SHP77 treated with DMSO at 0.1 percent for 48 hours (cell line): ENCODE data around the gene ARFGEF3.

ENCODE experiments used
- DNase-seq: peaks from one replicate; lab custom pipeline; 2025; lab: John Stamatoyannopoulos, UW

Gene ARFGEF3

DNA sequence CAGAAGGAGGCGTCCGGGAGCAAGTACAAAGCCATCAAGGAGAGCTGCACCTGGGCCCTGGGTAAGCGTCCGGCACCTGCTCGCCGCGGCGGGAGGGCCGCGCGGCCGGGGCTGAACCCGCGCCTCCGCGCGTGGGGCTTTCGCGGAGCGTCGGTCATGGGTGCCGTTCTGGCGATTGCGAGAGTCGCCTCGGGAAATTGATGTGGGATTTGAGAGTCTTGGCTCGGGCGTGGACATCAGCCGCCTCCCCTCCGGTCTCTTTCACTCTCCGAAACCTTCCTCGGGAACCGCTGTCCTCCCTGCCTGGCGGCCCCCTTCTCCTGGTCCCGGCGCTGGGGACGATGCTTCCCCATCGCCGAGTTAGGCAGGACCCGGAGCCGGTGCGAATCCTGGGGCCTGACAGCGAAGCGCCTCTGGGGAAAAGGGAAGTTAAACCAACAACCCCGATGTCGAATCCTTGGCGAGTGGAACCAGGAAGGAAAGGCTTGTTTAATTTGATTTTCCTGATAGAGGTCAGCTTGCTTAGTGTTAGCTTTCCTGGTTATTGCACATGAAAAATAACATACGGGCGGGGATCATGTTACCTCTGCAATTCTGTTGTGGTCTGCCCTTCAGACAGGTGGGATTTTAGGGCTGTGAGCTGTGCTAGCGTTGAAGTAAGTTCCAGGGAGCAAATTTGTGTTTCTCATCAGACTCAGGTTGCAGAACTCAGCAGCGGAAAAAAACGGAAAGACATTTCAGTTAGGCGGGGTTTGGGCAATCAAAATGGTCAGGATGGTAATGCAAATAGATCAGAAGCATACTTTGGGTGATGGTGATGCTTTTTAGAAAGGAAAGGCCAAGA is 594 bp downstream of the ARFGEF3 start:
- peak; percentile 24 for DNase-seq

DNA sequence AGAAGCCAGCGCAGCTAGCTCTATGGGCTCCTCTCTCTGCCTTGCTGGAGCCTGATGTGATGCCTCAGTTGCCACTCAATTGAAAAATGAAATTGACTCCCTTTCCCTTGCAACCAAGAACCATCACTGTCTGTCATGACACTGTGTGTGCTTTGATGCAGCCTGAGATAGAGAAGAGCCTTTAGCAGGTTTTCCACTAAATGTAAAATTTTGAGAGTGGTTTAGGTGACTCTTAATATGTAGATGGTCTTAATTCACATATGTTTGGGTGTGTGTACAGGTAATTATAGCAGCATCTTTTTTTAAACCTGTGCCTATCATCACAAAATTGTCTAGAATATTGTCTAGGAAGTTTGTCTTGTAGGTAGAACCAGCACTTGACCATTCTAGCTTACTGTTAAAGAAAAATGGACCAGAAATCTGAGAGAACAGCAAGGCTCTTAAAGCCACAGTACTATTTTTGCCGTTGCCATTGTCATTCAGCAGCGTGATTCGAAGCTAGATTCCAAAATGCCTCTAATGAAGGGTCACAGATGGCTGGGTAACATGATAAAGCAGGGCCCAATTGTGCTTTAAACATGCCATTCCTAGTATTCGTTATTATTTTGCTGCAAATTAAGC is 1.3 kb downstream of the ARFGEF3 start:
- DNase-seq: no peak

DNA sequence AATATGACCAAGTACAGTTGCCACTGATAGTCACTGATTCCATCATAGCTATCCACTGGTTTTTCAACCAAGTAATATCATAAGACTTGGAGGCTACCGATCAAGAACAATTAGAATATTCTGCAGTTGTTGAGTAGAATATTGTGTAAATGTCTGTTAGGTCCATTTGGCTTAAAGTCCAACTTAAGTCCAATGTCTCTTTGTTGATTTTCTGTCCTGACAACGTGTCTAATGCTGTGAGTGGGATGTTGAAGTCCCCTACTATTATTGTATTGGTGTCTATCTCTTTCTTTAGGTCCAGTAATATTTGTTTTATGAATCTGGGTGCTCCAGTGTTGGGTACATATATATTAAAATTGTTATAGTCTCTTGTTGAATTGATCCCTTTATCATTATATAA is 13.9 kb downstream of the ARFGEF3 start:
- no peak for DNase-seq

DNA sequence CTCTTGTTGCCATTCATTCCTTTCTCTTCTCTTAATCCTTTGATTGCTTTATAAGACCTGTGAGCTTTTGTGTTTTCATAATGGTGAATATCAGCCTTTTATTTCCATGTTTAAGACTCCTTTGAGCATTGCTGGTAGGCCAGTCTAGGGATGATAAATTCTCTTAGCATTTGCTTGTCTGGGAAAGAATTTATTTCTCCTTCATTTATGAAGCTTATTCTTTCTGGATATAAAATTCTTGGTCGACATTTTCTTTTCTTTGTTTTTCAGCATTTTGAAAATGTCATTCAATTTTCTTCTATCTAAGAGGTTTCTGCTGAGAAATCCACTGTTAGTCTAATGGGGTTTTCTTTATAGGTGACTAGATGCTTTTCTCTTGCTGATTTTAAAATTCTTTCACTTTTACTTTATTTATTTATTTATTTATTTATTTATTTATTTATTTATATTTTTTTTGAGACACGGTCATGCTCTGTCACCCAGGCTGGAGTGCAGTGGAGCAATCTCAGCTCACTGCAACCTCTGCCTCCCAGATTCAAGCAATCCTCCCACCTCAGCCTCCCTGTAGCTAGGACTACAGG is 15.0 kb downstream of the ARFGEF3 start:
- no peak for DNase-seq

DNA sequence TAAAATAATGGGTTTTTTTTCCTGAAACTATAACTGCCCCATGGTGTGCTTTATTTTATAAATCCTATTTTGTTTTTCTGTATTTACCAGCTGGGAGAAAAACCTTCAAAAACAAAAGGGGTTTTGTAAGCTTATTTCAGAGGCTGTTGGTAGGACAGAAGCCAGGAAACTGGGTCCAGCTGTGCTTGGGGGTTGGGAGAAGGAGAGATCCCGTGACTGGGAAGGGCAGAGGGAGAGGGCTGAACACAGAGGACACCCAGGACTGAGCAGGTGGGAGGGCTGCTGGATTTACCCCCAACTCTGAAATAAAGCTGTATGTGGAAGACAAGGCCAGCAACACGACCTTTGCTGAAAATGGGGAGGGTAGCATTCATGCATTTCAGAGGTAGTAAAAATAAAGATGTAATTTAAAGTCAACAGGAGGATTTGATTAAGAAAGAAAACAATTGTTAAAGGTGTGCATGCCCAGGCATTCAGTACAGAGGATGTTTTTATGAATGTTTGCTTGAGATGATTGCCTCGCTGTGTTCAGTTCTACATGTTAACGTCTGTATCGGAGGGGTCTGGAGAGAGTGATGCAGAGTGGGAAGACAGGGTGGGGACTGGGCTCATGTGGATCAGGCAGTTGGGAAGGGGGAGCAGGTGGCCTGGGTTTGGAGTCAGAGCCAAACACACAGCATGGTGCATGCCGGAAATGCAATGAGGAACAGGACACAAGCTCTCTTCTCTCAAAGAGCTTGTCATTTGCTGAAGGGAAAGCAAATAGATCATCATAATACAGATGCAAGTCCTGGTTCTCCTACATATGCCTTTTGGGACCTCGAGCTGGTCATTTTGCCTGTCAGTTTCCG is 21.4 kb downstream of the ARFGEF3 start:
- peak; percentile 49 for DNase-seq

DNA sequence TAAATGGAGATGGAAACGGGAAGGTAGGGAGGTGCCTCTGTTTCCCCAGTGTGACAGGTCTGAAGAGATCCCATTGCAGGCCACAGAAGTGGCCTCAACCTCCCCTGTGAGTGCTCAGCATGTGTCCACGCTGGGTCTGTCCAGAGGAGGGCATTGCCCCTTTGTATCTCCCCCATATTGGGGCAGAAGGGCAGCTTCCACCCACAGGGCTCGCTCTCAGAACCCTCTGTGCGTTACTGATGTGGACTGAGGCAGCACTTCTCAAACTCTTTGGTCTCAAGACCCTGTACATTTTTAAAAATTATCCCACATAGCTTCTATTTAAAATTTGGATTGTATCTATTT is 22.0 kb downstream of the ARFGEF3 start:
- DNase-seq: no peak

DNA sequence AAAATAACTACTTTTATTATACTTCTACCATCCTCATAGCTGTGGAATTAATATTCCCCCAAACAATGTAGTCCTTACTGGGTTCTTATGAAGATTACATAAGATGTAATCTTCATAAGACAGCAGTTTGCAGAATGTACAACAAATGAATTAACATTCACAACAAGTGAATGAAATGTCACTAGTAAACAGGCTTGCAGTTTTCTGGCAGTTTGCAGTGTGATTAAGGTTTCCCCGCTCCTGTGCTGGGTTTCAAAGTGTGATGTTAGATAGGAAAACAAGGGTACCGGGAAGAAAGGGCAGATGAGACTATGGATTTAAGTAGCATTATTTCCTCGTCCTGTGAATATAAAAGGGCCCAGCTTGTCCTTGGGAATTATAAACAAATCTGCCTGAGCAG is 22.5 kb downstream of the ARFGEF3 start:
- no peak for DNase-seq

DNA sequence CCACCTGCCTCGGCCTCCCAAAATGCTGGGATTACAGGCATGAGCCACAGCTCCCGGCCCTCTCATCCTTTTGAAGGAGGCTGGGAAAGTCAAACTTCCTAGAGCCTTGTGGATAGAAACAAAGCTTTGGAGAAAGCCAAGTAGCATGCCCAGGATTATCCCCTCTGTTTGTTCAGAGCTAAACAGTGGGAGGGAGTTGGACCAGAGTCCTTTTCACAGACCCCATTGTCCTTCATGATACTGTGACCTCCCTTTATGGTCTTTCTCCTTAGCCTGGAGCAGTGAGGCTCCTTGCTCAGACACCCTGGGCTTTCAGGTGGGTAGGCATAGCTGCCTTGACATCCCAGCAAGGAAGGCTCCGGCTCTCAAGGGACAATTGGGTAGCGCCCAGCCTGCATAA is 25.4 kb downstream of the ARFGEF3 start:
- no peak for DNase-seq

DNA sequence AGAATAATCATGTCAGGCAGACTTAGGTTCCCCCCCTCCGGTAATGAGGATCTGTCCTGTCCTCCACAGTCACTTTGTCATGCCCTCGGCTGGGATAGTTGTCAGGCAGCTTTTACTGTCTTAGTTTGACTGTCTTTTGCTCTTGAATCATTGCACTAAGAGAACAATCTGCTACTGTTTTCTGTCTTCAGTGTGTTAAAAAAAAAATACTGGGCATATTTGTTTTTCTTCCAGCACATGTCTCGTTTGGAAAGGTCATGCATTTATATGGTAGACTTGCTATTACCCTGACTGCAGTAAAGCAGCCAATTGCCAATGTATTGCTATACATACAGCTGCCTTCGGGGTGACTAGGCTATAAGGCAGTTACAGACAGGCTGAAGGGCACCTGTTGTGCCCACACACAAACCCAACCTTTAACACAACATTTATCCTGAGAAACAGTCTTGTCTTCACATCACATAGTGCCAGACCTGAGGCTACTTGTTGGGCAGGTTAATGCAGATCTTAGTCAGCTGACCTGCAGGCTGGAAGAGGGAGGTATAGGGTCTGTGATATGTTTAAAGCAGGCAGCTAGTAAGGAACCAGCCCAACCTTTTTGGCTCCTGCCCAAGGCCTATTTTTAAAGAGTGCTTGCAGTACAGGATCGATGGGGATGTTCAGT is 26.7 kb downstream of the ARFGEF3 start:
- DNase-seq: peak; percentile 70

DNA sequence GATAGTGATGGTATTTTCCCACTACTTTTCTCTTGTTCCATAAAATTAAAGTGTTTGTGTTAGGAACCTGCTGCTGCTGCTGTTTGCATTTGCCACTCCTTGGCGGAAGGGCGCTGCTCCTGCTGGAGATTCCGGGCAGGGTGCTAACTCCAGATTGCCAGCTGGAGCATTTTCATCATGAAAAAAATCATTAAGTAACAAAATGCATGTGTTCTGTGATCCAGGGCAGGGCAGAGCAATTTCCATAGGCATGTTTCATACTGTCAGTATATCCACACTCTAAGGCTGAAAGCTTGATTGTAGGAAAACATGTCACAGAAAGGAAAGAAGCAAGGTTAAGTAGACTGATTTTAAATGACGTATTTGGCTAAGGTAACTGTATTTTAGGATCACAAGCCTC is 32.5 kb downstream of the ARFGEF3 start:
- no peak for DNase-seq

DNA sequence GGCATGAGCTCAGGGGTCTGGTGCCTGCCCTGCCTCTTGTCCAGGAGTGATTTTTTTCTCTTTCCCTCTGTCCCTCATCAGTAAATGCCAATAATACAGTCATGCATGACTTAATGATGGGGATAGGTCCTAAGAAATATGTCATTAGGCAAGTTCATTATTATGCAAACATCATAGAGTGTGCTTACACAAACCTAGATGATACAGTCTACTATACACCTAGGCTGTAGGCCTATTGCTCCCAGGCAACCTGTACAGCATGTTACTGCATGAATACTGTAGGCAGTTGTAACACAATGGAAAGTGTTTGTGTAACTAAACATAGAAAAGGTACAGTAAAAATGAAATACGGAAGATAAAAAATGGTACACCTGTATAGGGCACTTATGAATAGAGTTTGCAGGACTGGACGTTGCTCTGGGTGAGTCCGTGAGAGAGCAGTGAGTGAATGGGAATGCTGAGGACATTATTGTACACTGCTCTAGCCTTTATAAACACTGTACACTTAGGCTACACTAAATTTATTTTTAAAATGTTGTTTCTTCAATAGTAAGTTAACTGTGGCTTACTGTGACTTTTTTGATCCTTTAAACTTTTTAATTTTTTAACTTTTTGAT is 34.5 kb downstream of the ARFGEF3 start:
- DNase-seq: no peak

DNA sequence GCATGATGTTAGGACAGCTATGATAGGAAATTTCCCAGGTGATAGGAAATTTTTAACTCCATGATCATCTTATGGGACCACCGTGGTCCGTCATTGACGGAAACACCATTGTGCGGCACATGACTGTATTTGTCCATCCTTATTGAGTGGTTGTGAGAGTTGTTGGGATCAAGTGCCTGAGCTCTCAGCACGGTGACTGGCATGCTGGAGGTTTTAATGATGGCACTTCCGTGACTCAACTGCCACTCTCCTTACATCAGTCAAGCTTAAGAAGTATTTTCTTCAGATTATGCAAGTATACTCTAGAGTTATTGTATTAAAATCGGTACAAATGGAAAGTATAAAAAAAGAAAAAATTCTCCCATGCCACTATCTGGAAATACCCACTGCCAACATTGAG is 35.8 kb downstream of the ARFGEF3 start:
- no peak for DNase-seq

DNA sequence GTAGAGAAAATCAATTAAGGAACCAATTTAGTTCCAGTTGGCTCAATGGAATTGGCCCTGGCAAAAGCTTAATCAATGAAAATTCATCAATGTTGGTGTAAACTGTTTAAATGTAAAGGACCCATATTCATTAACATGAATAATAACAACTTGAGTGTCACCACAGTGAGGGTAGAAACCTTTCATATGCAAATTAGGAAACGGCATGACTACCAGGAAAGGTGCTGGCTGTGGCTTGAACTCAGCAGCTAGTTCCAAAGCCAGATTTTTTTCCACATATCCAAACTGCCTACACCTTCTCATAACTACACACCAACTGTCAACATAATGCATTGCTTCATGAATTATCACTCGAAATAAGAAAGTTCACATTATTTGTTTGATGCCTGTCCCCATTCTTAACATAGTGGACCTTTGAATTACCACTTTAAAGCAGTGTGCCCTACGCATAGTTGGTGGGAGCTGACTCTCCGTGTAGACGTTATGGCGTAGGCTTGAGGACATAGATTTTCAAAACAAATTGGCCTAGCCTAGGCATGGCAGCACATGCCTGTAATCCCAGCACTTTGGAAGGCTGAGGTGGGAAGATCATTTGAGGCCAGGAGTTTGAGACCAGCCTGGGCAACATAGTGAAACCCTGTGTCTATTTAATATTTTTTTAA is 36.8 kb downstream of the ARFGEF3 start:
- DNase-seq: no peak

DNA sequence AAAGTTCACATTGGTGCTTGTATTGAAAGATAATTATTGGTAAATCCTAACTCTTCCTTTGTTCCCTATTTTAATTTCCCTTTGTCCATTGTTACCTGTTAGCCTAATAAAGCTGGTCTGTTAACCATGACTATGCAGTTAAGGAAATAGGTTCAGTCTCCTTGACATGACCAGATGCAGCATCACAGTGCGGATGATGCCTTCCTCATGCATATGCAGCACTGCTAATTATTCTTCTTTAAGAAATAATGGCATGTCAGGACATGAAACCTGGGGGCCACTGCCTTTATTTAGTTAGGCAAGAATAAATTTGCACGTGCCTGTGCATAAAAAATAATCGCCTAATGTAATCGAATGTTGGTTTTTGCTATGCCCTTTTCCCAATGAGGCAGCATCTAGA is 40.1 kb downstream of the ARFGEF3 start:
- no peak for DNase-seq

DNA sequence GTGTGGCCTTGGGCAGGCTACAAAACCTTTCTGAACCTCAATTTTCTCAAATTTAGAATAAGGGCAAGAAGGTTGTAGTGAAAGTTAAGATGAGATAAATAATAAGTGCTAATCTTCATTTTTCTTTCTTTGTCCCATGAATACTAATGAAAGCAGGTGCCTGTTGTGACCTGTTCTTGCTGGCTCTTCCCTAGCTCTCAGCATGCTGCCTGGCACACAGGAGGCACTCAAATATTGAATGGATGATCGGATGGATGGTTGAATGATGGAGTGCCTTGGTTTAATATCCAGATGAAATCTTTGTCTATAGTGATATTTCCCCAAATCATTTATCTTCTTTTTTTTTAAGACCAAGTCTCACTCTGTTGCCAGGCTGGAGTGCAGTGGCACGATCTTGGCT is 41.6 kb downstream of the ARFGEF3 start:
- DNase-seq: no peak

DNA sequence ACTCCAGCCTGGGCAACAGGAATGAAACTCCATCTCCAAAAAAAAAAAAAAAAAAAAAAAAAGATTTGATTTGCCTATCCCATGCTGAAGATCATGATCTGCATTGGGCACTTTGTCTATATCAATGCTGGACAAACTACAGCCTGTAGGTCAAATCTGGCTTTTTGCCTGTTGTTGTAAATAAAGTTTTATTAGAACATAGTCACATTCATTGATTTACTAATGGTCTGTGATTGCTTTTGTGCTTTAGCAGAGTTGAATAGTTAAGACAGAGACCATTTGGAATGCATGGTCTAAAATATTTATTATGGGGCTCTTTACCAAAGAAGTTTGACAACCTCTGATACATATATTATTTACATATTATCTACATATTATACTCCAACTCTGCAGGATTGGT is 42.6 kb downstream of the ARFGEF3 start:
- DNase-seq: no peak

DNA sequence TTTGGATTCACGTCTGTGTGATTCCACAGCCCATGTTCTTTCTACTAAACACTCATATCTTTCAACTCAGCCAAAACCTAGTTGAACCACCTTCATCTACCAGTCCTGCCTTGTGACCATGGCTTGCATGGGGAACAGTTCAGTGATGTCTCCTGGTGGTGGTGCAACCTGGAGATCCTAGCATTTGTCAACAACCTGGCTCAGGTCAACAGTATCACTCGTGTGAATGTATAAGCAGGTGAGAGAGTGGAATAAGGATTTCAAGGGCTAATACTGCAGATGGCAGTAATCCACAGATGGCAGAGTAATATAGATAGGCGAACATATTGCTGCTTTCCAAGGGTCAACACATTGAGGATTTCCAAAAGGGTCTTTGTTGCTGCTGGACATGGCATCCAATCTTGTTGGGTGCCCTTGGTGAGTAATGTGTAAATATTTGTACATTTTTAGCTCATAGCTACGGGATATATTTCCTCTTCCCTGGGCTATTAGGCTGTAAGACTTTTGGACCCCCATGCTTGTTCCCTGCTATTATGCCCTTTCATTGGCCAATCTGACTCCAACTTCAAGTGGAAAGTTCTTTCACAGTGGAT is 43.1 kb downstream of the ARFGEF3 start:
- DNase-seq: no peak

DNA sequence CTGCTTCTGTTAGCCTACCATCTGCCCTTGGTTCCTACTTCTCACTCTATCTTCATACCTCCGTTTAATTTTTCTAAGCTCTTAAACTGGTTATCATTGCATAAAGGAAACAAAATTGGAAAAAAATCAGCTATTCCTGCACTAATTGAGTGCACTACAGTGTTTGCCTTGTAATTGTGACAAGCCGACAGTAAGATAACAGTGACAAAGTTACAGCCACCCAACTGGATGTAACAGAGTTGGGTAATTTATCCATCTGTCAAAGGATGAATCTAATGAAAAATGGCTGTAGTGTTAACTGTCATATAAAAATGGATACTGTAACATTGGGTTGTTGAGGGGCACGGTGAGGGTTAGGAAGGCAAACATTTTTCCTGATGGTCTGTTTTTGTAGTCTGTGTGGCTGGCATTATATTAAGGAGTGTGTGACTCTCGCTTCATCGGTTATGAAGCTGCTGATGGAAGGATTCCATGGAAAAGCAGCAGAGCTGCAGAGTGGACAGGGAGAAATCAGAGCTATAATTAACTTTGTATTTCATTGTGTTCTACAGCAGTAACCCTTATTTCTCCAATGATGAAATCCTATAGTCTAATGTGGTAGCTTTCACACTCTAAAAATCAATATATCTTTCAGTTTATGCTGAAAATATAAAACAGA is 43.8 kb downstream of the ARFGEF3 start:
- no peak for DNase-seq

DNA sequence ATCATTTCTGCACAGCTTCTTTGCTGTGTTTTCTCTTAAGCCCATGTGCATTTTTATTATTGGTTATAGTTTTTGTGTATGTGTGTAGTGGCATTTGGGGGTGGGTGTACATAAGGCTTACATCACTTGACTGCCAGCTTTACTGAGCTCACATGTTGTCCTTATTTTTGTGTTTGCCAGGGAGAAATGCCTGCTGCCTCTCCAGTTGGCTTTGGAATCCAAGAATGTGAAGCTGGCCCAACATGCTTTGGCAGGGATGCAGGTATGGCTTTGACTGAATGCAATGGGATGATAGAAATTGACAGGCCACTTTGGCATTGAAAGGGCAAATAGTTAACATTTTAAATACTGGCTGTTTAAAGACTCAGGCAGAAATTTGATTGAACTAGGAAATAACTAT is 45.1 kb downstream of the ARFGEF3 start:
- DNase-seq: no peak

DNA sequence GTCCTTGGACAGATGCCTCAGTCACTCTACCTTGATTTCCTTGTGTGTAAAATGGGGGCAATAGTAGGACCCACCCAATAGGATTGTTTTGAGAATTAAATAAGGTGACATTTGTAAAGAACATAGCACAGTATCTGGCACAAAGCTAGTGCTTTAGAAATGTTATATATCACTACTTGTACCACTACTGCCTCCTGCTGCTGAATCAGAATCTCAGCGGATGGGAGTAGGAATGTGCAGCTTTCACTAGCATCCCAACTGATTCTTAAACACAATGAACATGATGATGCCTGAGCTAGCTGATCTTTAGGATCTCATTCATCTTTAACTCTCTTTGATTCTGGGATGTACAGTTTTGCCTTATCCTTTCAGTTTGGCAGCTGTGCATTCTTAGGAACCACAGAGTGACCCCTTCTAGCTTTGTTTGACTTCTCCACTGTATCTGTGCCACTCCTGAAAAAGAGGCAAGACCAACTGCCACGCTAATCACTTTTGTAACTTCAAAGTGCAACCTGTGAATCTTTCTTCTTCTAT is 49.4 kb downstream of the ARFGEF3 start:
- no peak for DNase-seq
